HepG2 (cell line): ENCODE results near the gene RSKR. TPM values are rescaled to one million over a fixed set of nuclear protein-coding genes. Genes with fewer than 3 reads are reported as not detected.

Source experiments
- ATF7-NPFF ChIP-seq: sonication (generic); formaldehyde crosslinking; IDR thresholded peaks from 2 replicates; pipeline ENCODE4 v1.8.1; 2023; ENCODE audit warnings: mild to moderate bottlenecking, low read depth, missing genetic modification reagents, moderate library complexity
- CBFB ChIP-seq: sonication (generic); formaldehyde crosslinking; IDR thresholded peaks from 2 replicates; pipeline ENCODE4 v1.4.0; 2020; ENCODE audit warnings: missing genetic modification reagents
- HMGA1 ChIP-seq: sonication (generic); formaldehyde crosslinking; conservative IDR thresholded peaks from 2 replicates; pipeline ENCODE4 v1.4.0; 2020; ENCODE audit warnings: missing genetic modification reagents
- HOXA5 ChIP-seq: sonication (generic); formaldehyde crosslinking; IDR thresholded peaks from 2 replicates; pipeline ENCODE4 v1.4.0; 2020; ENCODE audit warnings: missing genetic modification reagents
- KAT8 ChIP-seq: IDR thresholded peaks from 2 replicates; pipeline ENCODE4 v1.6.1; 2016; ENCODE audit warnings: missing genetic modification reagents, missing compliant biosample characterization
- MED8 ChIP-seq: sonication (generic); formaldehyde crosslinking; IDR thresholded peaks from 2 replicates; pipeline ENCODE4 v1.8.1; 2023; ENCODE audit warnings: mild to moderate bottlenecking, missing genetic modification reagents; ENCODE audit not compliant: insufficient replicate concordance
- MLX ChIP-seq: IDR thresholded peaks from 2 replicates; pipeline ENCODE4 v1.6.1; 2016
- MTA3 ChIP-seq: sonication (generic); formaldehyde crosslinking; IDR thresholded peaks from 2 replicates; pipeline ENCODE4 v1.4.0; 2020; ENCODE audit warnings: missing genetic modification reagents
- NCOA2 ChIP-seq: sonication (generic); formaldehyde crosslinking; IDR thresholded peaks from 2 replicates; pipeline ENCODE4 v1.8.0; 2022; ENCODE audit warnings: inconsistent platforms
- NRL ChIP-seq: sonication (generic); formaldehyde crosslinking; IDR thresholded peaks from 2 replicates; pipeline ENCODE4 v1.5.0; 2020; ENCODE audit warnings: missing genetic modification reagents, mild to moderate bottlenecking, moderate library complexity, borderline replicate concordance
- RORA ChIP-seq: sonication (generic); formaldehyde crosslinking; IDR thresholded peaks from 2 replicates; pipeline ENCODE4 v1.5.0; 2020; ENCODE audit warnings: mild to moderate bottlenecking, missing genetic modification reagents, moderate library complexity
- SNAI1 ChIP-seq: sonication (generic); formaldehyde crosslinking; IDR thresholded peaks from 2 replicates; pipeline ENCODE4 v1.5.0; 2020; ENCODE audit warnings: mild to moderate bottlenecking, missing genetic modification reagents, borderline replicate concordance
- THAP9 ChIP-seq: sonication (generic); formaldehyde crosslinking; IDR thresholded peaks from 2 replicates; pipeline ENCODE4; 2020; ENCODE audit warnings: missing genetic modification reagents, mild to moderate bottlenecking, borderline replicate concordance
- YEATS4 ChIP-seq: sonication (generic); formaldehyde crosslinking; IDR thresholded peaks from 2 replicates; pipeline ENCODE4 v1.4.0; 2020; ENCODE audit warnings: missing genetic modification reagents, borderline replicate concordance
- ZBTB3 ChIP-seq: sonication (generic); formaldehyde crosslinking; IDR thresholded peaks from 2 replicates; pipeline ENCODE4 v1.4.0; 2020; ENCODE audit warnings: low read depth, mild to moderate bottlenecking, moderate library complexity, missing genetic modification reagents, borderline replicate concordance
- ZBTB7B ChIP-seq: sonication (generic); formaldehyde crosslinking; IDR thresholded peaks from 2 replicates; pipeline ENCODE4 v1.4.0; 2020; ENCODE audit warnings: missing genetic modification reagents
- ZNF136 ChIP-seq: sonication (generic); formaldehyde crosslinking; IDR thresholded peaks from 2 replicates; pipeline ENCODE4 v1.8.1; 2022; ENCODE audit warnings: low read depth, mild to moderate bottlenecking, moderate library complexity, missing genetic modification reagents
- ZNF232 ChIP-seq: sonication (generic); formaldehyde crosslinking; IDR thresholded peaks from 2 replicates; pipeline ENCODE4 v1.4.0; 2020; ENCODE audit warnings: missing genetic modification reagents, borderline replicate concordance
- ZNF3 ChIP-seq: IDR thresholded peaks from 2 replicates; pipeline ENCODE4 v1.7.0; 2017; ENCODE audit warnings: inconsistent platforms
- ZNF546 ChIP-seq: sonication (generic); formaldehyde crosslinking; conservative IDR thresholded peaks from 2 replicates; pipeline ENCODE4 v1.8.1; 2023; ENCODE audit warnings: mild to moderate bottlenecking, missing genetic modification reagents
- ZNF547 ChIP-seq: sonication (generic); formaldehyde crosslinking; IDR thresholded peaks from 2 replicates; pipeline ENCODE4 v1.5.1; 2020; ENCODE audit warnings: mild to moderate bottlenecking, missing genetic modification reagents
- ZNF572 ChIP-seq: sonication (generic); formaldehyde crosslinking; IDR thresholded peaks from 2 replicates; pipeline ENCODE4 v1.5.1; 2020; ENCODE audit warnings: mild to moderate bottlenecking, missing genetic modification reagents
- ZSCAN29 ChIP-seq: sonication (generic); formaldehyde crosslinking; conservative IDR thresholded peaks from 2 replicates; pipeline ENCODE4 v1.4.0; 2020; ENCODE audit warnings: mild to moderate bottlenecking, missing genetic modification reagents
- polyA plus RNA-seq, 8 experiments: library from polyadenylated mRNA; depleted of rRNA in 3 of 8; stranded (reverse) in 7 of 8; unstranded in 1 of 8; fragments of >200 nt; fragmentation: Illumina TruSeq in 4 of 8; extraction: Trizol in 4 of 8; gene quantifications; 2 replicates each; pipeline versions ENCODE4 v1.2.1 to v1.2.3, GENCODE V29; 2011 to 2016; ENCODE audit warnings: low read depth in 4 of 8, missing spikeins in 1 of 8, mixed read lengths in 1 of 8; ENCODE audit not compliant: insufficient read depth in 1 of 8
- total RNA-seq, 5 experiments: library from RNA; depleted of rRNA; stranded (reverse); fragments of >200 nt; fragmentation: Illumina TruSeq; extraction: Trizol; gene quantifications; 2 replicates each; pipeline ENCODE4 v1.2.3, GENCODE V29; 2016; ENCODE audit warnings: low read depth in 1 of 5
- TF ChIP-seq, protein P1 (sequence below): sonication (generic); formaldehyde crosslinking; IDR thresholded peaks from 2 replicates; pipeline ENCODE4 v1.4.0; 2020; ENCODE audit warnings: missing genetic modification reagents
- TF ChIP-seq, protein P2 (sequence below): sonication (generic); formaldehyde crosslinking; IDR thresholded peaks from 2 replicates; pipeline ENCODE4 v1.5.0; 2020; ENCODE audit warnings: missing genetic modification reagents

RSKR gene
- total and polyA plus RNA-seq, 2 of the 13 experiments (the other 11 are each of a cell fraction or from before 2014, with no cell fraction given), result 5.0 to 10.4 TPM

DNA sequence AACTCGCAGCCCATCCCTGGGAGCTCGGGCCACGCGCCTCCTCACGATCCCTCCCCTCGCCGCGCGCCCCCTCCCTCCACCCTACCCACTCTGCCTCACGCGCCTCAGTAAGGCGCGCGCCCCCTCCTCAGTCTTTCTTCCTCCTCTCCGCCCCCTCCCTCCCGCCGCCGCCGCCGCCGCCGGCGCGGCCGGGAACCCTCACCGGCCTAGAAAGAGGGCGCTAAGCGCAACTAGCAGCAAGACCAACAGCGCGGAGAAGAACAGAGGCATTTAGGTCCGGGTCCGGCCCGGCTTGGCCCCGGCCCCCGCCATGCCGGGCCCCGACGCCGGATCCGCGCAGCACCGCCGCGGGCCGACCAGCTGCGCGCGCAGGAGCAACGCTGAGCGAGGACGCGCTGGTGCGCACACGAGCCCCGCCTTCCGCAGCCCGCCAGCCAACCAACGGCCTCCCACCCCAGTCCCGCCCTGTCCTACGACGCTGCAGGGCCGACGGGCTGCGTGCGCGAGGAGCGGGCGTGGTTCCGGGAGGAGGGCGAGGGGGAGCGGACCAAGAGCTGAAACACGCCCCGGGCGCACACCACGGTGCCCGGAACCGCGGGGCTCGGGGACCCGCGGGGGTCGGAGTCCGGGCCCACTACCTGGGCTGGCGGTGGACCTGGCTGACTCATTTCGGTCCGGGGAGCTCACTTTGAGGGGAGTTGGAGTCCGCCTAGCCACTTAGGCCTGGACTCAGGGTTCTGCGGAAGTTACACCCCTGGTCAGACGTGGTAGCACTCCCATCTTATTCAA lies 31.0 kb upstream of the RSKR start, which contains the start of gene BLTP2 (continued):
- TF ChIP-seq RORA (CRISPR knock-in tag) (no peak), NCOA2 (CRISPR knock-in tag) (no peak), MTA3 (CRISPR knock-in tag) (no peak), ZNF136 (CRISPR knock-in tag) (peak; percentile 38; the same call in 1 of the 2 replicates), NRL (CRISPR knock-in tag) (peak; percentile 63; the same call in 1 of the 2 replicates), CBFB (CRISPR knock-in tag) (no peak), HMGA1 (CRISPR knock-in tag) (no peak), ZBTB3 (CRISPR knock-in tag) (no peak), ZNF546 (no peak; the same call in 1 of the 2 replicates), MED8 (CRISPR knock-in tag) (no peak), ZBTB7B (CRISPR knock-in tag) (no peak), ZNF547 (peak; percentile 65), SNAI1 (CRISPR knock-in tag) (no peak), KAT8 (CRISPR knock-in tag) (peak; percentile 87), THAP9 (peak; percentile 53; the same call in 1 of the 2 replicates), HOXA5 (CRISPR knock-in tag) (peak; percentile 59; the same call in 1 of the 2 replicates), YEATS4 (CRISPR knock-in tag) (peak; percentile 61), ATF7-NPFF (peak; percentile 67), ZNF3 (CRISPR knock-in tag) (no peak), ZNF572 (CRISPR knock-in tag) (no peak), ZSCAN29 (CRISPR knock-in tag) (no peak; the same call in 1 of the 2 replicates), MLX (CRISPR knock-in tag) (0 out of 2 replicates have a peak, but pooled peaks have one; percentile 45), ZNF232 (CRISPR knock-in tag) (peak; percentile 34; the same call in 1 of the 2 replicates)
- TF ChIP-seq, protein P1, sequence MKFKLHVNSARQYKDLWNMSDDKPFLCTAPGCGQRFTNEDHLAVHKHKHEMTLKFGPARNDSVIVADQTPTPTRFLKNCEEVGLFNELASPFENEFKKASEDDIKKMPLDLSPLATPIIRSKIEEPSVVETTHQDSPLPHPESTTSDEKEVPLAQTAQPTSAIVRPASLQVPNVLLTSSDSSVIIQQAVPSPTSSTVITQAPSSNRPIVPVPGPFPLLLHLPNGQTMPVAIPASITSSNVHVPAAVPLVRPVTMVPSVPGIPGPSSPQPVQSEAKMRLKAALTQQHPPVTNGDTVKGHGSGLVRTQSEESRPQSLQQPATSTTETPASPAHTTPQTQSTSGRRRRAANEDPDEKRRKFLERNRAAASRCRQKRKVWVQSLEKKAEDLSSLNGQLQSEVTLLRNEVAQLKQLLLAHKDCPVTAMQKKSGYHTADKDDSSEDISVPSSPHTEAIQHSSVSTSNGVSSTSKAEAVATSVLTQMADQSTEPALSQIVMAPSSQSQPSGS (CRISPR knock-in tag), result peak; percentile 31; the same call in 1 of the 2 replicates
- TF ChIP-seq, protein P2, sequence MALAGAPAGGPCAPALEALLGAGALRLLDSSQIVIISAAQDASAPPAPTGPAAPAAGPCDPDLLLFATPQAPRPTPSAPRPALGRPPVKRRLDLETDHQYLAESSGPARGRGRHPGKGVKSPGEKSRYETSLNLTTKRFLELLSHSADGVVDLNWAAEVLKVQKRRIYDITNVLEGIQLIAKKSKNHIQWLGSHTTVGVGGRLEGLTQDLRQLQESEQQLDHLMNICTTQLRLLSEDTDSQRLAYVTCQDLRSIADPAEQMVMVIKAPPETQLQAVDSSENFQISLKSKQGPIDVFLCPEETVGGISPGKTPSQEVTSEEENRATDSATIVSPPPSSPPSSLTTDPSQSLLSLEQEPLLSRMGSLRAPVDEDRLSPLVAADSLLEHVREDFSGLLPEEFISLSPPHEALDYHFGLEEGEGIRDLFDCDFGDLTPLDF (CRISPR knock-in tag), result peak; percentile 75
